Activated CD8-positive, alpha-beta T cell treated with anti-CD3 and anti-CD28 coated beads for 36 hours (primary cell): ENCODE results near the gene ARSB. TPM values are rescaled to one million over a fixed set of nuclear protein-coding genes. Genes with fewer than 3 reads are reported as not detected.
A peak's percentile ranks its signal among the peaks of the same experiment; 100 is the strongest.
"Not testable (repeated sequence)": the region's sequence is repeated elsewhere in the genome, so short reads cannot be mapped to it uniquely, and the experiment has no call there.

Source experiments
- ATAC-seq: fragments of 200-7000 bp; cut with Tn5 transposase; one replicate; pipeline ENCODE4 v1.10.0; 2021; ENCODE audit warnings: mild to moderate bottlenecking, moderate library complexity
- CTCF ChIA-PET: fragments of 350-600 bp; sonication (Branson Sonifier 250); formaldehyde crosslinking; loops from one replicate; lab custom pipeline; 2021; ENCODE audit warnings: antibody characterized with exemption; lab: Charles Lee
- POLR2A ChIA-PET: fragments of 350-600 bp; sonication (Branson Sonifier 250); formaldehyde crosslinking; loops from one replicate; lab custom pipeline; 2021; ENCODE audit warnings: antibody characterized with exemption; lab: Charles Lee
- DNase-seq: peaks from one replicate; pipeline ENCODE4 v3.0.0-alpha.2; 2020
- H3K27ac Mint-ChIP-seq: one replicate; pipeline ENCODE4 v1.8.0; 2021; ENCODE audit warnings: mild to moderate bottlenecking, mixed read lengths
- H3K27me3 Mint-ChIP-seq: one replicate; pipeline ENCODE4 v1.8.0; 2021; ENCODE audit warnings: mixed read lengths
- H3K36me3 Mint-ChIP-seq: one replicate; pipeline ENCODE4 v1.8.0; 2021; ENCODE audit warnings: low read depth, mixed read lengths
- H3K4me1 Mint-ChIP-seq: one replicate; pipeline ENCODE4 v1.8.0; 2021; ENCODE audit warnings: low read depth, mixed read lengths
- H3K4me3 Mint-ChIP-seq: one replicate; pipeline ENCODE4 v1.8.0; 2021; ENCODE audit warnings: mild to moderate bottlenecking, moderate library complexity, mixed read lengths
- H3K9me3 Mint-ChIP-seq: one replicate; pipeline ENCODE4 v1.8.0; 2021; ENCODE audit warnings: mixed read lengths
- CTCF ChIP-seq: fragments of 200-600 bp; IDR thresholded peaks from one replicate; pipeline ENCODE4 v1.8.0; 2022; ENCODE audit warnings: antibody characterized with exemption, mild to moderate bottlenecking
- intact Hi-C: fragments of 100-400 bp; cut with micrococcal nuclease; formaldehyde crosslinking; loops from one replicate; pipeline ENCODE4 v1.10.0; 2022
- total RNA-seq, 2 experiments: library from RNA; stranded (reverse); gene quantifications; one replicate each; pipeline ENCODE4 v1.2.3, GENCODE V29; 2021

ARSB gene
- total RNA-seq, 2 experiments from 2014 or later = 8.8 to 9.1 TPM

GRCh38 chr5:78886341-78887230 lies 98.5 kb downstream of the ARSB start:
- Mint-ChIP-seq H3K27ac (no peak overlapping the region), H3K27me3 (no peaks in the 10 kb centered on the region), H3K36me3 (peaks cover 4% of the 10 kb centered on the region), H3K4me3 (no peak overlapping the region), H3K9me3 (peaks cover 1% of the 10 kb centered on the region), H3K4me1 (peaks cover 20% of the 10 kb centered on the region)
- no peak for DNase-seq
- ATAC-seq = no peak
- ChIA-PET POLR2A (no interaction called here), CTCF (interaction anchor here (0.7 to 3.2 kb wide), 10 partner anchors 9 to 246 kb away, joined by 3 to 14 read pairs (median 4); no protein-coding TSS in a partner anchor)
- peak; percentile 78 for TF ChIP-seq CTCF
- intact Hi-C loops = loop anchor here (10.0 kb wide), 1 partner anchor 88 kb away; no protein-coding TSS in a partner anchor

GRCh38 chr5:78881884-78882283 lies 103.2 kb downstream of the ARSB start:
- no peak for TF ChIP-seq CTCF
- no peak for DNase-seq
- no peaks in the 10 kb centered on the region for H3K4me1 Mint-ChIP-seq
- POLR2A ChIA-PET = no interaction called here
- no peak for ATAC-seq
- CTCF ChIA-PET = interaction anchor here (1.8 kb wide), 1 partner anchor 18 kb away, joined by 4 read pairs; no protein-coding TSS in a partner anchor
- H3K36me3 Mint-ChIP-seq = peaks cover 4% of the 10 kb centered on the region
- H3K27me3 Mint-ChIP-seq = no peaks in the 10 kb centered on the region
- intact Hi-C loops = loop anchor here (10.0 kb wide), 1 partner anchor 93 kb away; no protein-coding TSS in a partner anchor
- no peak overlapping the region for H3K4me3 Mint-ChIP-seq
- H3K9me3 Mint-ChIP-seq = no peaks in the 10 kb centered on the region
- no peak overlapping the region for H3K27ac Mint-ChIP-seq

- no peak overlapping the region for H3K4me3 Mint-ChIP-seq
- TF ChIP-seq CTCF = no peak
- no peak for ATAC-seq
- no peak for DNase-seq
- H3K27me3 Mint-ChIP-seq = no peaks in the 10 kb centered on the region
- ChIA-PET CTCF (no interaction called here), POLR2A (interaction anchor here (0.7 kb wide), 1 partner anchor 238 kb away, joined by 3 read pairs; no protein-coding TSS in a partner anchor)
- intact Hi-C loops = no loop called here
- no peaks in the 10 kb centered on the region for H3K4me1 Mint-ChIP-seq
- no peak overlapping the region for H3K27ac Mint-ChIP-seq
- no peaks in the 10 kb centered on the region for H3K36me3 Mint-ChIP-seq
- no peaks in the 10 kb centered on the region for H3K9me3 Mint-ChIP-seq
Observed at GRCh38 chr5:78879516-78879915, 105.6 kb downstream of the ARSB start.

GRCh38 chr5:78866076-78866475 lies 119.0 kb downstream of the ARSB start:
- CTCF ChIA-PET, POLR2A ChIA-PET, H3K27me3 Mint-ChIP-seq, H3K4me1 Mint-ChIP-seq, H3K9me3 Mint-ChIP-seq, DNase-seq, intact Hi-C loops, H3K27ac Mint-ChIP-seq, H3K4me3 Mint-ChIP-seq, ATAC-seq: not testable (repeated sequence)
- H3K36me3 Mint-ChIP-seq = peaks cover 37% of the 10 kb centered on the region

GRCh38 chr5:78858364-78858763 lies 126.7 kb downstream of the ARSB start:
- peaks cover 5% of the 10 kb centered on the region for H3K9me3 Mint-ChIP-seq
- no peak for TF ChIP-seq CTCF
- H3K36me3 Mint-ChIP-seq = peaks cover 44% of the 10 kb centered on the region
- DNase-seq (no peak), ATAC-seq (no peak)
- H3K27ac Mint-ChIP-seq = no peak overlapping the region
- CTCF ChIA-PET = no interaction called here
- no peak overlapping the region for H3K4me3 Mint-ChIP-seq
- intact Hi-C loops = no loop called here
- H3K4me1 Mint-ChIP-seq = no peaks in the 10 kb centered on the region
- H3K27me3 Mint-ChIP-seq = no peaks in the 10 kb centered on the region
- POLR2A ChIA-PET = no interaction called here
